Smooth muscle cell of the brain vasculature (primary cell): ENCODE measurements around the gene DPP6.

Experiments used
- DNase-seq: peaks from one replicate; pipeline ENCODE4 v3.0.0-alpha.2; 2012; ENCODE audit warnings: low read depth, low spot score

Gene DPP6

DNA sequence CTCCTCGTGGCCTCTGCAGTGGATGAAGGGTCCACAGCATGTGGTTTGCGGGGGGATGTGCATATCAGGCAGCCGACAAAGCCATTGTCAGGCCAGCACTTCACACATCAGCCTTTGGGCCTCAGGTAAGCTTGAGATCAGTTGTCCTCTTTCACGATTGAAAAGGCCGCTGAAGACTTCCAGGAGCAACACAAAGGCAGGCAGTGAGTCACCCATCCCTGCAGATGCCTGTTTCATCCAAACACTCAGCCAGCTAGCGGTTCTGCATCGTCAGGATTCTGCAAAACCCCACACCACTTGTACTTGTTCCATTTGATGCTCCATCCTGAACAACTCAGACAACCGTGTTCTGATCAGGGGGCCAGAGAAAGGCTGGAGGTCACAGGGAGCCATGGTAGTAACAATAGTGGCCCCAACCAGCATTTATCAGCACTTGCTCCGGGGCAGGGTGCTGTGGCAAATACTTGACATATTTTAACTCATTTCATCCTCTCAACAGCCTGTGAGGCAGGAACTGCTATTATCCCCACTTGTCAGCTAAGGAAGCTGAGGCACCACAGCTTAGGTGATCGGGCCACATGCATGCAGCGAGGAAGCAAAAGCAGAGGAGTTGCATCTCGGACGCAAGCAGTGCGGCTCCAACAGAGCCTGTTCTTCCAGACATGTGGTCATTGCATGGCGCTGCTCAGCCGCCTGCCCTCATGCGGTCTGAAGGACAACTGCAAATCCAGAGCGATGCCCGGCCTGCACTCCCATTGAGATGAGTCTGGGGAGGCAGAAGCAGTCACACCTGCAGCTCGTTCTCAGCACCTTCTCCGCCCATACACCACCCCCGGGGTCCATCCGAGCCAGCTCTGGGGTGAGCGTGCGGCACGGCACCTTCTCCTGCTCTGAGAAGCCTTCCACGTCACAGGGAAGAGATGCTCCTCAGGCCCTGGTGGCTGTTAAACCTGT is 805.8 kb downstream of the DPP6 start:
- no peak for DNase-seq

DNA sequence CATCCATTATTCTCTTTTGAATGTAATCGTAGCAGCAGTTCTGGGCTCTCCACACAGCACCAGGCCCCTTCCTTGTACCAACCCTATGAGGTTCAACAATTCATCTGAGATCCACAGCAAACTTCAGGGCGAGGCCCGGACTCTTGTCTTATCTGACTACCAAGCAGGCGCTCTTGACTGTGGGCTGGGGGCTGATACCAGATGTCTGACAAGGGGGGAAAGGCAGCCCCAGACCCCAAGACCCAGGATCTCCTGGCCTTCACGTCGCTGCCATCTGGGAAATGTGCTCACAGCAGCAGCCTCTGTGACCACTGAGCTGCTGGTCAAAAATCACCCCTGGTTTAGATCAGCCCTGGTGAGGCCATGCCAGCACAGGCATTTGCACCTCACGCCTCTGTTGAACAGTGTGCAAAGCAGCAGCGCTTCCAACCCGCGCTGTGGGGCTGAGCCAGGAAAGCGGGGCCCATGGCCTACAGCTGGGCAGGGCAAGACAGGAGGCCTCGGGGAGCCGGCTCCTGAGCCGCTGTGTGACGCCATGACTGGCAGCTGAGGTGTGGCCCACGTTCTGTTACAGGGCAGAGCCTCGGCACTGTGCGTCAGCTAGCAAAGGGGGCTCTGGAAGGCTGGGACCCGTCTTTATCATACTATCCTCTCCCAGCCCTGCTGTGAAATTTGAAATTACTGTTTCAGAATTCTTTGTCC is 806.8 kb downstream of the DPP6 start:
- no peak for DNase-seq

DNA sequence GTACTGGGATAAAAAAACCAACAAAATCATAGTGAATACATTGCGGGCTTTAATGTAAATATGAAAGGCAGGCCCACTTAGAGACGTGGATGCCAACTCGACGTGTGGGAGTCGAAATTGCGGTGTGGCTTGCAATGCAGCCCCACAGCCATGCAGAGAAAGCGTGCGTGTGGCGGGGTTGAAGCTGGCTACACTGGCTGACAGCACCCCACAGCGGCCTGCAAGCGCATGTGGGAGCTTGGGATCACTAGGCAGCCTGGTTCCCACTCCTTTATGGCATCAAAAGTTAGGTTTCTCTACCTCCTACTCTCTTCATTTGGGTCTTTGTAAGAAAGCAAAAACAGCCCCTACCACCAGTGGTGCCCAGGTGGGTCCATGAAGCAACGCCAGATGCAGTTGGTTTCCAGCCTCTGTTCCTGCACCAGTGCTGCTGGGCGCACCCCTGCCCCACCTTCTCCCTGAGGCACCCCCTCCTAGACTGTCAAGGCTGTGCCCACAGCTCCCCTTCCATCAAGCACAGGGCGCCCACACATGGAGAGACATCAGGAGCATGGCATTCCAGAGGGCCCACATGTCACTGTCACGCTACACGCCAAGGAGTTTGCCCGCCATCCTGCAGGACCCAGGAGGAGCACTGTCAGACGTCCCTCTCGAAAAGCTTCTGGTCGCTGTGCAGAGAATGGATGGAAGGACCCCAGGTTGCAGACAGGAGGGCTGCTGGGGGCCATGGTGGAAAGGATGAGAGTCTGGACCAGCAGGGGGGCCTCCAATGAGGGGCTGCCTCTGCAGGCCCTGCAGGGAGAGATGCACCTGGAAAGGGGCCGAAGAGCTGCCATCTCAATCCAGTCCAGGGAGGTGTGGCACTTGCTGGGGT is 807.8 kb downstream of the DPP6 start:
- DNase-seq: no peak

DNA sequence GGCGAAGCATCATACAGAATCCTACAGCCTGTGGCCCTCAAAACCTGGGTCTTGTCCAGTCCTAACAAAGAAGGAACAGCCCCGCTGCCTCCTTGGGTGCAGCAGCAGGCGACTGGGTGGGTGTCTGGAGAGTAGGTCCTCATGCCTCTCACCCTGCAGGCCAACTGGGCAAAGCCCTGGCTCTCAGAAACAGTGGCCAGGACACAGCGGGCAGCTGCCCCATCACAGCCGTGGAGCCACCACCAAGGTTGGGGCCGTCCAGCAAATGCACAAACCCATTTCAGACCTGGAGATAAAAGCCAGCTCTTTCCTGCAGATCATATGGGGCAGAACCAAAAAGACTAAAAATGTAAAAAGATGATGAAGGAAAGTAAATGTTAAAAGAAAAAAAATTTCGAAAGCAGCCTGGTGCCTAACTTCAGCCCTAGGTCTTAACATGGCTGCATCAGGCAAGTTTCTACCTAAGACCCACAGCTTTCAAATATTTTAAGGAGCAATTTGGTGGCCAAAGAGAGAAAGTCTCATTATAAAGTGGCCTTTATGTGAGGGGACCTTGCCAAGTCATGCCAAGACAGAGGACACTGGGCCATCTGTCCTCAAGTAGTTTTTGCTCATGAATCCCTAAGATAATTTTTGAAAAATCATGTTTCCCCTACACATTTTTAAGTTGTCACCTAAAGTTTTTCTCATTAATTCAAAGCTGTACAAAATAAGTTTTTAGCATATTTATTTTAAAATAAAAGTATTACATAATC is 808.6 kb downstream of the DPP6 start:
- no peak for DNase-seq

DNA sequence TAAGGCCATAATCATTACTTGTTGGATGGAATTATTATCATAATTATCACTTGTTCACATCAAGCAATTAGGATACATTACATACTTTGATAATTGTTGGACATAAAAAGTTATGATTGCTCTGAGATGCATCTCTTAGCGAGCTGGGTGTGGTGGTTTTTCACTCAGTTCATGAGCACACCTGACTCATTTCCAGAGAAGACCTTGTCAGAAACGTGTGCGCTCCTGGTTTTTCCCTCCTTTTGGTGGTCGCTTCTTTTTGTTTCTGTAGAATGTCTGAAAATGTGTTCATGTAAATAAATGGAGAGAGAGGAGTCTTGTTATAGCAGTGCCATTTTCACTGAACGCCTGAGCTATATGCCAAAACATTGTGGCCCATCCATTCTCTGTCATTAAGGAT is 809.4 kb downstream of the DPP6 start:
- no peak for DNase-seq

DNA sequence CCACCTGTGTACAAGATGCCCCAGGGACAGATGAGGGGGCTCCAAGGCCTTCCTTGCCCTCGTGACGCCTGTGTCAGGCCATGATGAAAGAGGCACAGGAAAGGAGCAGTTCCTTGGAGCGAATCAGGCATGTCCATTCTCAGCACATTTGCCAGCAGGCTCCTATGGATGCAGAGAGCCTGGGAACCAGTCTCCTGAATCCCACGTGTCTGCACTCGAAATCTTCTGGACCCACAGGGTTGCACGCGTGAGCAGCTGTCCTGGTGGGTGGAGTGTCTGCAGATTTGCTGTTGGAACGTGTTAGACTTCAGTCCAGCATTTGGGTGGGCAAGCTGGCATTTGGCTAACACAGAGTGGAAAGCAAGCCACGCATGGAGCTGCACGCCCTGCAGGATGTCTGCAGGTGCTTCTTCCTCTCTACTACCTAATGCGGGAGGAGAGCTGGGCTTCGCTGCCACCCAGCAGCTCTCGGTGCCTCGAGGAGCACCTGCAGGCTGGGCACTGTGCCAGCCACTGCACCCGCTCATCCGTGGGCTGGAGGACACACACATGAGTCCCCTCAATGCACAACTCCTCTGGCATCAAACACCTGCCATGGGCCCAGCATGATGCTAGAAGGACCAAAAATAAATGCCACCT is 810.1 kb downstream of the DPP6 start:
- no peak for DNase-seq

DNA sequence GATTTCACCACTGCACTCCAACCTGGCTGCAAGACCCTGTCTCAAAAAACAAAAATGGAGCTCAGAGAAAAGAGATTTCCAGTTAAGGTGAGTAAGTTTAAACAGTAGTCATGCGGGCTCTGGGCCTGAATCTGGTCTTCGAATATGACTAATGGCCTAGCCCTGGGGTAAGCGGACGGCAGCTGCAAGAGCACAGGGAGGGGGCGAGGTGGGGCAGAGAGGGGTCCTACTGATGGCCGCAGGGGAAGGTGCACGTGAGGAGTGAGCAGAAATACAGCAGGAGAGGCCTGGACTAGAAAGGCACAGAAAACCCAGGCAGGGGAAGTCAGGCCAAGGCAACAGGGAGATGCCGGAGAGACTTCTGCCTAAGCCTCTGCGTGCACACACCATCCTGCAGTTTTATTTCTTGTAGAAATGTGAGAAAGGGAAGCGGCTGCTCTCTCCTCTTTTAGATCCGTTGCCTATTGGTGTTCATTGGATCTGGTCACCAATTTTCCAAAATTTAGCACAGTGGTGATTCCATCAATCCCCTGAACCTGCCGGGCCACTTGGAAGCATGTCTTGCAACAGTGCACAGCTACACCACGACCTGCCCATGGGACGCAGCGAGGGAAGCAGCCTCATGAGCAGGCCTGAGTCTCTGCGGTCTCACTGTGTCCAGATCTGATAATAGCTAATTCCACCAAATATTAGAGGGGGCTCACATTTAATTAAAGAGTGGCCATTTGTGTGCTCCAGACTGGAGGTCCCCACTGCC is 811.7 kb downstream of the DPP6 start:
- no peak for DNase-seq

DNA sequence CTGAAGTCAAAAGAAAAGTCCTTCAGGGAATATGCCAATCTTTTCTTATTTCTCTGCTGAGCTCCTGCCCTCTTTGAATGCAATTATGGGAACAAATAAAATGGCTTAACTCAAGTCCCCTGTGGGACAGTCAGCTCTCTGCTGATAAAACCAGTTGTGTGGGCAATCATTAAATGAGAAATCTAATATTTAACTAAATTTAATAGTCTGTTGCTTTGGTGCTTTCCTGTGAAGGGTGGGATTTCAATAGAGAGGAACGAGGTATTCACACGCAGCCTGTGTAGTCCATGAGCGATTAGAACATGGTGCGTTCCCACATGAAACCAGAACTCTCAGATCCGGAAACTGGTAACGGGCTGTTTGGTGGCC is 812.3 kb downstream of the DPP6 start:
- DNase-seq: no peak

DNA sequence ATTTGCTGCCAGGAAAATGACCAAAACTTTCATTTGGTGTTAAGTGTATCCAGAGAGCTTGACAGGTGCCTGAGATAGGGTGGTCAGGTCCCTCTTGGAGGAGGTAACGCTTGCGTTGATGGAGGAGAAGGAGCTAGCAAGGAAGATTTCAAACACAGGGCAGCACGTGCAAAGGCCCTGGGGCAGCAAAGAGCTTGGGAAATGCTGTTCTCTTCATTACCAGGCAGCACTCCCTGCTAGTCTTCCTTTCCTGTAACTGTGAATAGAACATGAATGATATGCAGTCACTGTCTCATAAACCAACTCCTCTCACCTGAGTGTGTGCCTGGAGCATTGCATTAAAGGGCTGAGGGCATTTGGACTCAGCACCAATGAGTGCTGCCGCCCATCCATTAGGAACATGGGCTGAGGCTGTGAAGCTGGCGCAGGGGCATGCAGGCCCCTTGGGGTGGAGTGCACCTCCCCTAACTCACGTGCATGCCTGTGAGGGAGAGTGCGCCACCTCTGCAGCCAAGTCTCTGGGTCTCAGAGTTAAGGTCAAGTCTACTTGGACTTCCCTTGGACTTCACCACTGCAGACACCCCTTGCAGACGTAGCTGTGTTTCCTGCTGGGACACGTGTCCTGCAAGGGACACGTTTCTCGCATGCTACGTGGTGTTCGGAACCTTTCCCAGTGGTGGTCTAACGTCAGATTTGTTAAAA is 813.9 kb downstream of the DPP6 start:
- DNase-seq: no peak

DNA sequence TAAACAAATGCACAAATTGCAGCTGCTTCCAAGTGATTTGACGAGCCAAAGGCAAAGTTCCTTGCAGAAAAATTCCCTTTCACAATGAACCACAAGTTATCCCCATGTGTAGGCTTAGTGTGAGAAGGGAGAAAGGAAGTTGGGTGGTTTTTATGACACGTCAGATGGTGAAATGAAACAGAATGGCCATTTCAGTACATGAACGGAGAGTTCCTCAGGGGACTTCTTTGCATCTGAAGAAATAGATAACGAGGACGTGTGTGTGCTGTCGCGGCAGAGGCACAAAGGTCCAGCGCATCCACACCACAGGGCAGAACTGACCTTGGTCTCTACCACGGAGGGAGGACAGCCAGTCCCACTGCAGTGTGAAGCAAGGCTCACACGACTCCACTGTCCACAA is 814.9 kb downstream of the DPP6 start:
- DNase-seq: no peak

DNA sequence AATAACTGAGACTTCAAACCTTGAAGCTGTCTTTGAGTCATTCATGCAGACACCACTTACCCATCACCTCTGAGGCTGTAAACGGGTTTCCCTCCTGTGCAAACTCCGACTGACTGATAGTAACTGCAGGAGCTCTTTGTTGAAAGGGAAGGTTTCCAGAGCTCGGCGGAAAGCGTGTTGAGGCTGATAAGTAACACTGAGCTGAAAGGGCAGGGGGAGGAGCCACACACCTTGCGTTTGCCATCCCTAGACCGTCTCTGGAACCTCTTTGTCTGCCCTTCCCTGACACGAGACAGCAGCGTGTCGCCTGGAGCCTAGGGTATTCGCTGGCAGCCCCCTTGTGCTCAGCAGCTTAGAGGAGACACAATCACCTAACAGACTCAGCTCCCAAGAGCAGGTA is 816.7 kb downstream of the DPP6 start:
- DNase-seq: no peak

DNA sequence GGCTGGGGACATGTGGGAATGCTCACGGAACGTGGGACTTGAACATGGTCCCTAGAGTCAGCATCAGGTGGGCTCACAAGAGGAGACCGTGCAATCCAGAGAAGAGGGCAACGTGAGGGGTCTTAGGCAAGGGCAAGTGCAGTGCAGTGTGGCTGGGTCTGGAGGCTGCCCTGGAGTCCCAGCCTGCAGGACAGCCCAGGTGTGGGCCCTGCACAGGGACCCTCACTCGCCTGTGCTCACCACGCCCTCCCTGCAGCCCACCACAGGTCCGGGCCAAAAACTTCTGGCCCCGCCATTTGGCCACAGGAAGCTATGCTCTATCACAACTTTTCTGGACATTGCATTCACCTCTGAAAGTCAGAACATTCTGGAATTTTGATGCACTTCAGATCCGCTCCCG is 817.2 kb downstream of the DPP6 start:
- no peak for DNase-seq

DNA sequence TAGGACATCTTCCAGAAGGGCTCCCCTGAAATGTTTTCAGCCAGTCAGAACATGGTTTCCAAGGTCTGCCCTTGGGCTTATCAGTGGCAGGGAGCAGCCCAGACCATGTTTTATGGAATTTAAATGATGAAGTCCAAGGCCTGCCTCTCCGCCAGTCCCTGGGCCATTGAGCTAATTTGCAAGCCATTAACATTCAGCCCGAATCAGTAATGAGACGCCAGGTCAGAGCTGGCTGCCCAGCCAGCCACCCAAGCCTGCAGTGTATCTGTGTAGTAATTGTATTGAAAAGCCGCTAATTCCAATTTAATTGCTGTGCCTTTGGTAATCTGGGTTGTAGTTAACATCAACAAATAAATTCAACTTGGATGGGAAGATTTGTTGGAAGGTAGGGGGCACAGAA is 819.3 kb downstream of the DPP6 start:
- DNase-seq: no peak

DNA sequence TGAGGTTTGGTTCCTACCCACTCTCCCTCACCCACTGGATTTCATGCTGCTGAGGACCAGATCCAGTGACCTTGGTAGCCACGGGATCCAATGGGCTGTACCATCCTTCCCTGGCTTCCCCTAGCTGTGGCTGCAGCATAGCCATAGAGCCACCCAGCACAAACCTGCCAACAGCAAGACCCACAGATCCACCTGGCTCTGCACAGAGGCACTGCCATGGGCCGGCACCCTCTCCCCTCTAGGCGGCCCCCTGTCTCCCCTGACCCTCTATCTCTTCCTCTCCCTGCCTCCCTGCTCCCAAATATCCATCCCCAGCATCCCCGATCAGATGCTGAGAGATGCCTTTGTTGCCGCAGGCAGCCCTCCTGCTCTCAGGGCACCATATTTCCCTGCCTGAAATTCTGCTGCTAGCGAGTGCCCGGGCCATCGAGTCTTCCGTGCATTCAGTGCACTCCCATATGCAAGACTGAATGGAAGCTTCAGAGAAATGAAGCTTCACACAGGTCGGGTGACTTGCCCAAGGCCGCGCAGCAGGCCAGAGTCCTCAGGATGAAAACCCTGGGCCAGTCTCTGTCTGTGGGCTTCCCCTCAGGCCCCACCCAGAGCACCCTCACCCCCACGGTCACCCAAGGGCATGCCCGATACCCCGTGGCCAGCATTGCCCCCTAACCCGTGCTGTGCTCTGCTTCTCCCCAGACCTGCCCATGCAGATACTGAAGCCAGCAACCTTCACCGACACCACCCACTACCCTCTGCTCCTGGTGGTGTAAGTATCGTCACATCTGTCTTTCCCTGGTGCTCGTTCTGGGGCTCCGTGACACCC is 819.9 kb downstream of the DPP6 start:
- no peak for DNase-seq

DNA sequence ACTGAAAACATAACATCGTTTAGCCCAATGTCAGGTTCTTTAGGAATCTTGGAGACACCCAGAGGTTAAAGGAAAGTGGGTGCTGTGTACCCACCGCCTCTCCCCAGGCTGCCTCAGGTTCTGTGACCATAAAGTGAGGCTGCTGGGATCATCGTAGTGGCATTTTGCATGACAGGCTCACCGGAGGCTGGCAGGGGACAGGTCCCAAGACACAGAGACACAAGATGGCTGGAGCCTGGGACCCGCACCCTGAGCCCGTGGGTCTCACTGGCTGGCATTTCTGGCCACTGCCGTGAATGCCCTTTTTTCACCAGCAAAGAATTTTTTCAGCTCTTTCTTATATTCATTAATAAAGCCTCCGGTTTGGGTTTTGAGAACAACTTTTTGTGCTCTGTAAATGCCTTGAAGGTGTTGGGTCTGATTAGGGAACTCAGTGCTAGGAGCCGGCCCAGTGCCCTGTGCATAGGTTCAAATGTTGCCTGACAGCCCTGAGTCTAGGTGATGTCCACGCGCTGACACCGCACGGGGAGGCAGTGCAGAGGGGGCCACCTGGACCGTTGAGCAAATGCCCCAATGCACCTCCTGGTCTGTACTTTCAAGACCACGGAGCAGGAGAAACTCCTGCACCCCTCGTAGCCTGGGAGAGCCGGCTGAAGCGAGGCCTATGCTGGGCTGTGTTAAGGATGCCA is 820.8 kb downstream of the DPP6 start:
- no peak for DNase-seq

DNA sequence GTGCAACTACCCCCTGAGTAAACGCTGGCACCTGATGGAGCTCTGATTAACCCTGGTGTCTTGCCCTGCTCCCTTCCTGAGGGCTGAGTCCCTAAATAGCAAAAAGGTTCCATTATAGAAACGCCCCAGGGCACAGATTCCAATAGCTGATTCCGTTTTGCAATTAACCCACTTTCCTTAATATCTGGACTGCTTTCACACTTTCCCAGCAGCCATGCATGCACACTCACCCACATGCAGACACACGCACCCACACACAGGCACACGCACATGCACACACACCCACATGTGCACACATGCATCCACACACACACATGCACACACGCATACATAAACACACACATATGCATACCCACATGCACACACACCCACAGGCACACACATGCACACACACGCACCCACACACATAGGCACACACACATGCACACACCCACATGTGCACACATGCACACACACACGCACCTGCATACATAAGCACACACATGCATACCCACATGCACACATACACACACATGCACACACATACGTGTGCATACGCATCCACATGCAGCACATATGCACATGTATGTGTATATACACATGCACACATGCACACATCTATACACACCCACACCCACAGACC is 821.4 kb downstream of the DPP6 start:
- no peak for DNase-seq

DNA sequence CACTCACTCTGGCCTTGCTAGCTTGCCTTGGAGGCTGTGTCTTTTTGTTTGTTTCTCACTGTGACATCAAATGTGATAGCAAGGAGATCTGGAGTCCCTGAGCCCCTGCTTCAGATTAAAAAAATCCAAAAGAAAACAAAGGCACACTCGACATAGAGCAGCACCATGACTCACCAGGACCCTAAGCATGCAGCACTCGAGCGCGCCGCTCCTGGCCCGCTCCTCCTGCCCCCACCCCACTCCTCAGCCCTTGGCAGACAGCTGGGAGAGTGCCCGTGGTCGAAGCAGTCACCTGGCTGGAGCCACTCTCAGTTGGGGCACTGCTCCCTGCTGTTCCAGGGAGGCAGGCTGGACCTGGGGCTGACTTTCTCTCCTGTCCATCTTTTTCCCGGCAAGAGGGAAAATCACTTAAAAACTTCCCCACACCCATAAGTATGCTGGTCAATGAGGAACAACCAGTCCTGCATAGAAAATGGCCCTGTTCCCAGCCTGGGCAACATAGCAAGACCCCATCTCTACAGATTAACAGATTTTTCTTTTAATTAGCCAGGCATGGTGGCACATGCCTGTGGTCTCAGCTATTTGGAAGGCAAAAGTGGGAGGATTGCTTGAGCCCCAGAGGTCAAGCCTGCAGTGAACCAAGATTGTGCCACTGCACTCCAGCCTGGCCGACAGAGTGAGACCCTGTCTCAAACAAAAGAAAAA is 822.4 kb downstream of the DPP6 start:
- DNase-seq: no peak
